Upper lobe of left lung (tissue), 4 donors: ENCODE measurements around the gene FOSL2.

Source experiments
- EP300 ChIP-seq, 4 donors: sonication (generic); formaldehyde crosslinking; IDR thresholded peaks; one replicate each; pipeline ENCODE4 v1.5.1; 2017; ENCODE audit warnings: antibody characterized with exemption in 4 of 4, control low read depth in 2 of 4
- POLR2A ChIP-seq, 4 donors: fragments of 450-650 bp; IDR thresholded peaks; one replicate each; pipeline ENCODE4 v1.5.1; 2016 to 2017; ENCODE audit warnings: antibody characterized with exemption in 4 of 4, mild to moderate bottlenecking in 2 of 4
- POLR2AphosphoS5 ChIP-seq, 2 donors: sonication (generic); formaldehyde crosslinking; IDR thresholded peaks; one replicate each; pipeline ENCODE4 v1.5.1; 2017; ENCODE audit warnings: antibody characterized with exemption in 2 of 2
- TF ChIP-seq, protein P1 (sequence below), 6 experiments: fragments of 450-650 bp in 4 of 6; fragments of 200-600 bp in 2 of 6; sonication (generic) in 2 of 6; IDR thresholded peaks; one replicate each; pipeline ENCODE4 v1.5.1; 2016 to 2019; ENCODE audit warnings: antibody characterized with exemption in 6 of 6

- TF ChIP-seq POLR2AphosphoS5 (IDR thresholded peaks at IDR 0.05), result no peak
- TF ChIP-seq, protein P1, sequence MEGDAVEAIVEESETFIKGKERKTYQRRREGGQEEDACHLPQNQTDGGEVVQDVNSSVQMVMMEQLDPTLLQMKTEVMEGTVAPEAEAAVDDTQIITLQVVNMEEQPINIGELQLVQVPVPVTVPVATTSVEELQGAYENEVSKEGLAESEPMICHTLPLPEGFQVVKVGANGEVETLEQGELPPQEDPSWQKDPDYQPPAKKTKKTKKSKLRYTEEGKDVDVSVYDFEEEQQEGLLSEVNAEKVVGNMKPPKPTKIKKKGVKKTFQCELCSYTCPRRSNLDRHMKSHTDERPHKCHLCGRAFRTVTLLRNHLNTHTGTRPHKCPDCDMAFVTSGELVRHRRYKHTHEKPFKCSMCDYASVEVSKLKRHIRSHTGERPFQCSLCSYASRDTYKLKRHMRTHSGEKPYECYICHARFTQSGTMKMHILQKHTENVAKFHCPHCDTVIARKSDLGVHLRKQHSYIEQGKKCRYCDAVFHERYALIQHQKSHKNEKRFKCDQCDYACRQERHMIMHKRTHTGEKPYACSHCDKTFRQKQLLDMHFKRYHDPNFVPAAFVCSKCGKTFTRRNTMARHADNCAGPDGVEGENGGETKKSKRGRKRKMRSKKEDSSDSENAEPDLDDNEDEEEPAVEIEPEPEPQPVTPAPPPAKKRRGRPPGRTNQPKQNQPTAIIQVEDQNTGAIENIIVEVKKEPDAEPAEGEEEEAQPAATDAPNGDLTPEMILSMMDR (IDR thresholded peaks at IDR 0.05), result no peak
- TF ChIP-seq POLR2A (IDR thresholded peaks at IDR 0.05), result no peak
- no peak for TF ChIP-seq EP300 (IDR thresholded peaks at IDR 0.05)
These were observed 37.0 kb upstream of the FOSL2 start for GRCh38 chr2:28355521-28356094.
